HCT116 (cell line): ENCODE results near the gene TSR1. TPM values are rescaled to one million over a fixed set of nuclear protein-coding genes. Genes with fewer than 3 reads are reported as not detected.

ENCODE experiments used
- ATAC-seq: fragments of 200-7000 bp; cut with Tn5 transposase; 2 replicates; pipeline ENCODE4 v1.9.1; 2020; ENCODE audit warnings: mild to moderate bottlenecking, moderate library complexity
- BruUV-seq: library from RNA; stranded (reverse); fragments of 400-500 nt; replicated peaks from 2 replicates; lab custom pipeline; 2021; lab: Mats Ljungman, UMichigan
- CTCF ChIA-PET: fragments of 300-600 bp; sonication (Branson Sonifier 250); formaldehyde crosslinking; loops from one replicate; lab custom pipeline; 2021; ENCODE audit warnings: antibody characterized with exemption; lab: Charles Lee
- POLR2A ChIA-PET: fragments of 300-600, 350-600 bp; sonication (Branson Sonifier 250); formaldehyde crosslinking; loops from one replicate; lab custom pipeline; 2021; ENCODE audit warnings: antibody characterized with exemption; lab: Charles Lee
- RAD21 ChIA-PET, 2 experiments: fragments of 300-600 bp; sonication (Branson Sonifier 250); formaldehyde crosslinking; loops; one replicate each; lab custom pipeline; 2023; ENCODE audit warnings: low total read pairs in 2 of 2; ENCODE audit not compliant: uncharacterized antibody in 2 of 2, unreplicated experiment in 2 of 2, low non-redundant PET in 1 of 2; lab: Charles Lee
- DNase-seq: peaks from one replicate; pipeline ENCODE4 v3.0.0-alpha.2; 2010; ENCODE audit warnings: low read depth, low spot score
- H2AFZ ChIP-seq: fragments of 200-600 bp; shearing (Covaris generic), sonication (generic); 2 replicates; pipeline ENCODE4 v1.6.1; 2017; ENCODE audit warnings: low read depth, mixed run types, mixed read lengths, antibody characterized with exemption, low read length; ENCODE audit not compliant: poor library complexity, severe bottlenecking
- H3K27ac ChIP-seq: 2 replicates; pipeline ENCODE4 v1.5.1; 2012; ENCODE audit warnings: low read depth, low read length
- H3K27me3 ChIP-seq: fragments of 200-600 bp; sonication (generic); 2 replicates; pipeline ENCODE4 v1.6.1; 2016; ENCODE audit warnings: mixed run types, low read length, mixed read lengths; ENCODE audit not compliant: insufficient read depth
- H3K36me3 ChIP-seq, 2 experiments: fragments of 200-500 bp in 1 of 2; fragments of 200-600 bp in 1 of 2; sonication (Bioruptor generic) in 1 of 2; sonication (generic) in 1 of 2; 2 replicates each; pipeline versions ENCODE4 v1.5.1 to v1.6.1; 2014 to 2016; ENCODE audit warnings: low read length in 2 of 2, inconsistent platforms in 1 of 2, mixed read lengths in 1 of 2, mixed run types in 1 of 2; ENCODE audit not compliant: insufficient read depth in 2 of 2, control insufficient read depth in 1 of 2
- H3K4me1 ChIP-seq, 2 experiments: fragments of 200-600 bp in 1 of 2; sonication (generic) in 1 of 2; 2 replicates each; pipeline versions ENCODE4 v1.5.1 to v1.6.1; 2012 to 2017; ENCODE audit warnings: low read length in 2 of 2, inconsistent platforms in 1 of 2, mild to moderate bottlenecking in 1 of 2, mixed read lengths in 1 of 2, mixed run types in 1 of 2, moderate library complexity in 1 of 2; ENCODE audit not compliant: insufficient read depth in 2 of 2, control insufficient read depth in 1 of 2
- H3K4me2 ChIP-seq: fragments of 200-600 bp; sonication (generic); 2 replicates; pipeline ENCODE4 v1.6.1; 2017; ENCODE audit warnings: mixed run types, low read length, mixed read lengths
- H3K4me3 ChIP-seq, 2 experiments: fragments of 200-600 bp in 1 of 2; sonication (generic) in 1 of 2; replicated peaks in 1 of 2; 2 replicates each; pipeline ENCODE4 v1.5.1; 2011 to 2016; ENCODE audit warnings: low read length in 2 of 2, control low read depth in 1 of 2, low read depth in 1 of 2, mild to moderate bottlenecking in 1 of 2, mixed read lengths in 1 of 2, mixed run types in 1 of 2
- H3K79me2 ChIP-seq: fragments of 200-600 bp; sonication (generic); 2 replicates; pipeline ENCODE4 v1.6.1; 2017; ENCODE audit warnings: mild to moderate bottlenecking, mixed run types, low read length, moderate library complexity, mixed read lengths; ENCODE audit not compliant: insufficient read depth
- H3K9ac ChIP-seq: fragments of 200-600 bp; sonication (generic); 2 replicates; pipeline ENCODE4 v1.6.1; 2016; ENCODE audit warnings: low read length, mixed read lengths
- H3K9me2 ChIP-seq: fragments of 200-600 bp; sonication (generic), shearing (Covaris generic); 2 replicates; pipeline ENCODE4 v1.6.1; 2017; ENCODE audit warnings: mixed run types, mild to moderate bottlenecking, moderate library complexity; ENCODE audit not compliant: insufficient read depth
- H3K9me3 ChIP-seq, 2 experiments: fragments of 200-500 bp in 1 of 2; fragments of 200-600 bp in 1 of 2; sonication (Bioruptor generic) in 1 of 2; sonication (generic) in 1 of 2; 2 replicates each; pipeline ENCODE4 v1.6.1; 2014 to 2017; ENCODE audit warnings: low read length in 2 of 2, mixed read lengths in 2 of 2, inconsistent platforms in 1 of 2, low read depth in 1 of 2, mild to moderate bottlenecking in 1 of 2, mixed run types in 1 of 2, moderate library complexity in 1 of 2; ENCODE audit not compliant: control insufficient read depth in 1 of 2, insufficient read depth in 1 of 2
- H4K20me1 ChIP-seq: fragments of 200-600 bp; sonication (generic), shearing (Covaris generic); 2 replicates; pipeline ENCODE4 v1.6.1; 2017; ENCODE audit warnings: mixed run types, mild to moderate bottlenecking, moderate library complexity; ENCODE audit not compliant: insufficient read depth
- ELF1 ChIP-seq: IDR thresholded peaks from 2 replicates; pipeline ENCODE4 v1.6.1; 2012; ENCODE audit warnings: low read depth, borderline replicate concordance
- JUND ChIP-seq: IDR thresholded peaks from 2 replicates; pipeline ENCODE4 v1.6.1; 2012
- POLR2A ChIP-seq: IDR thresholded peaks from 2 replicates; pipeline ENCODE4 v1.7.0; 2011; ENCODE audit warnings: borderline replicate concordance; ENCODE audit not compliant: insufficient read depth, insufficient read length; ENCODE audit errors: extremely low read depth
- RAD21 ChIP-seq: IDR thresholded peaks from 2 replicates; pipeline ENCODE4 v1.6.1; 2012; ENCODE audit warnings: low read depth, mild to moderate bottlenecking
- ZNF274 ChIP-seq: fragments of 200-500 bp; sonication (Bioruptor generic); IDR thresholded peaks from 2 replicates; pipeline ENCODE4 v1.6.1; 2014; ENCODE audit warnings: mild to moderate bottlenecking, low read depth, low read length, inconsistent platforms
- intact Hi-C: fragments of 100-400 bp; cut with micrococcal nuclease; formaldehyde crosslinking; loops from 2 replicates; pipeline ENCODE4 v1.10.0; 2022
- total RNA-seq: library from RNA; stranded (reverse); gene quantifications from one replicate; pipeline ENCODE4 v1.2.1, GENCODE V29; 2021; ENCODE audit not compliant: unreplicated experiment
- TF ChIP-seq, protein P1 (sequence below): IDR thresholded peaks from 2 replicates; pipeline ENCODE4 v1.6.1; 2011; ENCODE audit warnings: mild to moderate bottlenecking, low read length, moderate library complexity; ENCODE audit not compliant: insufficient replicate concordance; ENCODE audit errors: extremely low read depth
- TF ChIP-seq, protein P2 (sequence below): IDR thresholded peaks from 2 replicates; pipeline ENCODE4 v1.6.1; 2012; ENCODE audit warnings: low read depth
- TF ChIP-seq, protein P3 (sequence below): IDR thresholded peaks from 2 replicates; pipeline ENCODE4 v1.6.1; 2012
- TF ChIP-seq, protein P4 (sequence below), 3 experiments: fragments of 200-600 bp in 1 of 3; sonication (generic) in 1 of 3; IDR thresholded peaks in 2 of 3; conservative IDR thresholded peaks in 1 of 3; 2 replicates each; pipeline ENCODE4 v1.5.1; 2012 to 2017; ENCODE audit warnings: low read depth in 2 of 3, low read length in 2 of 3, antibody characterized with exemption in 1 of 3, borderline replicate concordance in 1 of 3, control low read depth in 1 of 3, mild to moderate bottlenecking in 1 of 3, mixed read lengths in 1 of 3, mixed run types in 1 of 3, moderate library complexity in 1 of 3; ENCODE audit not compliant: insufficient read depth in 1 of 3

The TSR1 gene
- total RNA-seq, 1 experiment from 2014 or later = 77.2 TPM

DNA sequence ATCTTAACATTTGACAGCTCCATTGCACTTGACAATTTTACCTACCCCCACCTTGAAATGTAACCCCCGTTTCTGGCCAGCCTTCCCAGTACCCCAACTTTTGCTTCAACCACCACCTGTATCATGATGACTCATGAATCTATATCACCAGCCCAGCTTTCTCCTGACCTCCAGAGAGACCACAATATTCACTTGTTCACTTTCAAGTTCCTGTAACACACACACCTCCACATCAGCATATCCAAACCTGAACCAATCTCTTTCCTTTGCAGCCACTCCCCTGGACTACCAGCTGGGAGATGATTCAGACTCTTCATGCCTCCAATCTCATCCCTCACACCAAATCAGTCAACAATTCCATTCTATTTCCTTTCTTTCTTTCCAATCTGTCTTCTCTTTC lies 40.7 kb downstream of the TSR1 start:
- POLR2A ChIA-PET = no interaction called here
- no peak for ATAC-seq
- TF ChIP-seq JUND (no peak), POLR2A (no peak), ELF1 (no peak), ZNF274 (no peak), RAD21 (no peak)
- TF ChIP-seq, protein P1, sequence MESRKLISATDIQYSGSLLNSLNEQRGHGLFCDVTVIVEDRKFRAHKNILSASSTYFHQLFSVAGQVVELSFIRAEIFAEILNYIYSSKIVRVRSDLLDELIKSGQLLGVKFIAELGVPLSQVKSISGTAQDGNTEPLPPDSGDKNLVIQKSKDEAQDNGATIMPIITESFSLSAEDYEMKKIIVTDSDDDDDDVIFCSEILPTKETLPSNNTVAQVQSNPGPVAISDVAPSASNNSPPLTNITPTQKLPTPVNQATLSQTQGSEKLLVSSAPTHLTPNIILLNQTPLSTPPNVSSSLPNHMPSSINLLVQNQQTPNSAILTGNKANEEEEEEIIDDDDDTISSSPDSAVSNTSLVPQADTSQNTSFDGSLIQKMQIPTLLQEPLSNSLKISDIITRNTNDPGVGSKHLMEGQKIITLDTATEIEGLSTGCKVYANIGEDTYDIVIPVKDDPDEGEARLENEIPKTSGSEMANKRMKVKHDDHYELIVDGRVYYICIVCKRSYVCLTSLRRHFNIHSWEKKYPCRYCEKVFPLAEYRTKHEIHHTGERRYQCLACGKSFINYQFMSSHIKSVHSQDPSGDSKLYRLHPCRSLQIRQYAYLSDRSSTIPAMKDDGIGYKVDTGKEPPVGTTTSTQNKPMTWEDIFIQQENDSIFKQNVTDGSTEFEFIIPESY = no peak
- TF ChIP-seq, protein P2, sequence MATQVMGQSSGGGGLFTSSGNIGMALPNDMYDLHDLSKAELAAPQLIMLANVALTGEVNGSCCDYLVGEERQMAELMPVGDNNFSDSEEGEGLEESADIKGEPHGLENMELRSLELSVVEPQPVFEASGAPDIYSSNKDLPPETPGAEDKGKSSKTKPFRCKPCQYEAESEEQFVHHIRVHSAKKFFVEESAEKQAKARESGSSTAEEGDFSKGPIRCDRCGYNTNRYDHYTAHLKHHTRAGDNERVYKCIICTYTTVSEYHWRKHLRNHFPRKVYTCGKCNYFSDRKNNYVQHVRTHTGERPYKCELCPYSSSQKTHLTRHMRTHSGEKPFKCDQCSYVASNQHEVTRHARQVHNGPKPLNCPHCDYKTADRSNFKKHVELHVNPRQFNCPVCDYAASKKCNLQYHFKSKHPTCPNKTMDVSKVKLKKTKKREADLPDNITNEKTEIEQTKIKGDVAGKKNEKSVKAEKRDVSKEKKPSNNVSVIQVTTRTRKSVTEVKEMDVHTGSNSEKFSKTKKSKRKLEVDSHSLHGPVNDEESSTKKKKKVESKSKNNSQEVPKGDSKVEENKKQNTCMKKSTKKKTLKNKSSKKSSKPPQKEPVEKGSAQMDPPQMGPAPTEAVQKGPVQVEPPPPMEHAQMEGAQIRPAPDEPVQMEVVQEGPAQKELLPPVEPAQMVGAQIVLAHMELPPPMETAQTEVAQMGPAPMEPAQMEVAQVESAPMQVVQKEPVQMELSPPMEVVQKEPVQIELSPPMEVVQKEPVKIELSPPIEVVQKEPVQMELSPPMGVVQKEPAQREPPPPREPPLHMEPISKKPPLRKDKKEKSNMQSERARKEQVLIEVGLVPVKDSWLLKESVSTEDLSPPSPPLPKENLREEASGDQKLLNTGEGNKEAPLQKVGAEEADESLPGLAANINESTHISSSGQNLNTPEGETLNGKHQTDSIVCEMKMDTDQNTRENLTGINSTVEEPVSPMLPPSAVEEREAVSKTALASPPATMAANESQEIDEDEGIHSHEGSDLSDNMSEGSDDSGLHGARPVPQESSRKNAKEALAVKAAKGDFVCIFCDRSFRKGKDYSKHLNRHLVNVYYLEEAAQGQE = no peak
- TF ChIP-seq, protein P3, sequence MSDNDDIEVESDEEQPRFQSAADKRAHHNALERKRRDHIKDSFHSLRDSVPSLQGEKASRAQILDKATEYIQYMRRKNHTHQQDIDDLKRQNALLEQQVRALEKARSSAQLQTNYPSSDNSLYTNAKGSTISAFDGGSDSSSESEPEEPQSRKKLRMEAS = no peak
- TF ChIP-seq, protein P4, sequence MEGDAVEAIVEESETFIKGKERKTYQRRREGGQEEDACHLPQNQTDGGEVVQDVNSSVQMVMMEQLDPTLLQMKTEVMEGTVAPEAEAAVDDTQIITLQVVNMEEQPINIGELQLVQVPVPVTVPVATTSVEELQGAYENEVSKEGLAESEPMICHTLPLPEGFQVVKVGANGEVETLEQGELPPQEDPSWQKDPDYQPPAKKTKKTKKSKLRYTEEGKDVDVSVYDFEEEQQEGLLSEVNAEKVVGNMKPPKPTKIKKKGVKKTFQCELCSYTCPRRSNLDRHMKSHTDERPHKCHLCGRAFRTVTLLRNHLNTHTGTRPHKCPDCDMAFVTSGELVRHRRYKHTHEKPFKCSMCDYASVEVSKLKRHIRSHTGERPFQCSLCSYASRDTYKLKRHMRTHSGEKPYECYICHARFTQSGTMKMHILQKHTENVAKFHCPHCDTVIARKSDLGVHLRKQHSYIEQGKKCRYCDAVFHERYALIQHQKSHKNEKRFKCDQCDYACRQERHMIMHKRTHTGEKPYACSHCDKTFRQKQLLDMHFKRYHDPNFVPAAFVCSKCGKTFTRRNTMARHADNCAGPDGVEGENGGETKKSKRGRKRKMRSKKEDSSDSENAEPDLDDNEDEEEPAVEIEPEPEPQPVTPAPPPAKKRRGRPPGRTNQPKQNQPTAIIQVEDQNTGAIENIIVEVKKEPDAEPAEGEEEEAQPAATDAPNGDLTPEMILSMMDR (IDR thresholded peaks at IDR 0.05 in 2 of 3, conservative IDR thresholded peaks at IDR 0.05 in 1 of 3; ENCODE audit: borderline replicate concordance in 1 of 3, insufficient read depth in 1 of 3, low read depth in 2 of 3, low read length in 2 of 3) = no peak

More for the DNA sequence above, 40.7 kb downstream of the TSR1 start:
- DNase-seq = no peak
- no peak overlapping the region for H3K4me2 ChIP-seq
- RAD21 ChIA-PET = no interaction called here
- H3K27ac ChIP-seq = no peak overlapping the region
- no TSS peak for BruUV-seq
- H3K27me3 ChIP-seq = no peaks in the 10 kb centered on the region
- H3K9ac ChIP-seq = no peak overlapping the region
- H3K36me3 ChIP-seq = peaks cover 23 to 46% of the 10 kb centered on the region in 2 experiments; a peak in 3 of 4 replicates
- CTCF ChIA-PET = no interaction called here
- H4K20me1 ChIP-seq = no peaks in the 10 kb centered on the region
- H3K9me2 ChIP-seq = no peaks in the 10 kb centered on the region
- H3K9me3 ChIP-seq = no peaks in the 10 kb centered on the region
- no peak overlapping the region for H2AFZ ChIP-seq
- H3K4me1 ChIP-seq = no peaks in the 10 kb centered on the region
- H3K4me3 ChIP-seq = no peak overlapping the region
- H3K79me2 ChIP-seq = peaks cover 44% of the 10 kb centered on the region
- intact Hi-C loops = no loop called here
